Measurements from ENCODE around the gene ATRNL1.
"Not testable (repeated sequence)": the region's sequence is repeated elsewhere in the genome, so short reads cannot be mapped to it uniquely, and the experiment has no call there.

ATRNL1 gene

DNA sequence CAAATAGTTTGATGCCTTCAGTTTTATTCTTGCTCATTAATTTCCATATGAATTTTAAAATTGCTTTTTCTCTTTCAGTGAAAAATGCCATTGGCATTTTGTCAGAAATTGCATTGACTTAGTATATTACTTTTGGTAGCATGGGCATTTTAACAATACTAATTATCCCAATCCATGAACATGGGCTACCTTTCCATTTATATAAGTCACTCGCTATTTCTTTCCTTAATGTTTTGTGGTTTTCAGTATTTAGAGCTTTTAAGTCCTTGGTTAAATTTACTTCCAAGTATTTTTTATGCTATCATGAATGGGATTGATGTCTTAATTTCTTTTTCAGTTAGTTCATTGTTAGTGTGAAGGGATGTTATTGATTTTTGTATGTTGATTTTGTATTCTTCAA is 297.4 kb downstream of the ATRNL1 start:
- DNase-seq (ENCODE audit: low read depth): no peak
- H3K4me3 ChIP-seq (ENCODE audit: low read length): no peak overlapping the region
- TF ChIP-seq, protein P1, sequence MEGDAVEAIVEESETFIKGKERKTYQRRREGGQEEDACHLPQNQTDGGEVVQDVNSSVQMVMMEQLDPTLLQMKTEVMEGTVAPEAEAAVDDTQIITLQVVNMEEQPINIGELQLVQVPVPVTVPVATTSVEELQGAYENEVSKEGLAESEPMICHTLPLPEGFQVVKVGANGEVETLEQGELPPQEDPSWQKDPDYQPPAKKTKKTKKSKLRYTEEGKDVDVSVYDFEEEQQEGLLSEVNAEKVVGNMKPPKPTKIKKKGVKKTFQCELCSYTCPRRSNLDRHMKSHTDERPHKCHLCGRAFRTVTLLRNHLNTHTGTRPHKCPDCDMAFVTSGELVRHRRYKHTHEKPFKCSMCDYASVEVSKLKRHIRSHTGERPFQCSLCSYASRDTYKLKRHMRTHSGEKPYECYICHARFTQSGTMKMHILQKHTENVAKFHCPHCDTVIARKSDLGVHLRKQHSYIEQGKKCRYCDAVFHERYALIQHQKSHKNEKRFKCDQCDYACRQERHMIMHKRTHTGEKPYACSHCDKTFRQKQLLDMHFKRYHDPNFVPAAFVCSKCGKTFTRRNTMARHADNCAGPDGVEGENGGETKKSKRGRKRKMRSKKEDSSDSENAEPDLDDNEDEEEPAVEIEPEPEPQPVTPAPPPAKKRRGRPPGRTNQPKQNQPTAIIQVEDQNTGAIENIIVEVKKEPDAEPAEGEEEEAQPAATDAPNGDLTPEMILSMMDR (conservative IDR thresholded peaks at IDR 0.05; ENCODE audit: low read length): no peak

DNA sequence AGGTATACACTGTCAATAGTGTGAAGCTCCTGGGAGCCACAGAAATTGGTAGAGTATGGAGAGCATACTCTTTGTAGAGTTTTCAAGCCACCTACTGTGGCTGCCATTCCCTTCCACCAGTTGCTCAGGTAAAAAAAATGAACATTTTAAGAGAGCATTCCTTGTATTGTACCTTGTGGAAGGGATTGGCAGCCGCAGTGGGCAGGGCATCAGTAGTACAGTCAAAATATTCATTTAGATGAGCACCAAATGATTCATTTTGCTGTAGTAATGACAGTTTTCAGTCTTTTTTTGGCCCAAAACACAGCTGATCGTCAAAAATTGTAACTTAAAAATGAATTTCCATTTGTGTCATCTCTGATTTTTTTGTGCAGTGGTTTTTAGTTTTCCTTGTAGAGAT is 304.9 kb downstream of the ATRNL1 start:
- no peak for DNase-seq (ENCODE audit: low read depth)
- TF ChIP-seq, protein P1 (conservative IDR thresholded peaks at IDR 0.05; ENCODE audit: low read length): no peak
- H3K4me3 ChIP-seq (ENCODE audit: low read length): no peak overlapping the region

DNA sequence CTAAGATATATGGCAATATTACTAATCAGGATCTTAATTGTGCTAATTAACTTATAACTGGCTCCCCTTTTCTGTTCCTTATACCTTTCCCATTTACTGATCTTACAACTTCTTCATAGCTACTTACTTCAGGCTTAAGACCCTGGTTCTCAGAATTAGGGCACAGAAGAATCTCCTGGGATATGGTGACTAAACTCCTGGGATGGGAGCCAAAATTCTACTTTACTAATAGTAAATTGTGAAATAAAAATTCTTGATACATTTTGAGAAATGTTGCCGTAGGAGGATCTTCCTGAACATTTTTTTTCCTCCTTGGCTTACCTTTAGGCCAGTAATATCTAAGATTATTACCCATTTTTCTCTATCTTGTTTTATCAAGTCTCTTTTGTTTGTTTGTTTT is 309.5 kb downstream of the ATRNL1 start:
- no peak for DNase-seq (ENCODE audit: low read depth)
- no peak overlapping the region for H3K4me3 ChIP-seq (ENCODE audit: low read length)
- TF ChIP-seq, protein P1 (conservative IDR thresholded peaks at IDR 0.05; ENCODE audit: low read length): no peak

DNA sequence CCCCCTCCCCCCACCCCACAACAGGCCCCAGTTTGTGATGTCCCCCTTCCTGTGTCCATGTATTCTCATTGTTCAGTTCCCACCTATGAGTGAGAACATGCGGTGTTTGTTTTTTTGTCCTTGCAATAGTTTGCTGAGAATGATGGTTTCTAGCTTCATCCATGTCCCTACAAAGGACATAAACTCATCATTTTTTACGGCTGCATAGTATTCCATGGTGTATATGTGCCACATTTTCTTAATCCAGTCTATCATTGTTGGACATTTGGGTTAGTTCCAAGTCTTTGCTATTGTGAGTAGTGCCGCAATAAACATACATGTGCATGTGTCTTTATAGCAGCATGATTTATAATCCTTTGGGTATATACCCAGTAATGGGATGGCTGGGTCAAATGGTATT is 312.7 kb downstream of the ATRNL1 start:
- H3K4me3 ChIP-seq (ENCODE audit: low read length); DNase-seq (ENCODE audit: low read depth): not testable (repeated sequence)

DNA sequence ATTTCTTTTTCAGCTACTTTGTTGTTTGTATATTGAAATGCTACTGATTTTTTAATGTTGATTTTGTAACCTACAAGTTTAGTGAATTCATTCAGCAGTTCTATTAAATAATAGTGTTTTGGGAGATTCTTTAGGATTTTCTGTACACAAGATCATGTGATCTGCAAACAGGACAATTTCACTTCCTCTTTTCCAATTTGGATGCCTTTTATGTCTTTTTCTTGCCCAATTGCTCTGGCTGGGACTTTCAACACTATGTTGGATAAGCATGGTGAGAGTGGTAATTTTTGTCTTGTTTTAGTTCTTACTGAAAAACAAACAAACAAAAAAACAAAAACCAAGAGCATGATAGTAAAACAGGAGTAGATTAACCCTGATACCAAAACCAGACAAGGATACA is 316.2 kb downstream of the ATRNL1 start:
- TF ChIP-seq, protein P1 (conservative IDR thresholded peaks at IDR 0.05; ENCODE audit: low read length): no peak
- H3K4me3 ChIP-seq (ENCODE audit: low read length): no peak overlapping the region
- DNase-seq (ENCODE audit: low read depth): no peak

DNA sequence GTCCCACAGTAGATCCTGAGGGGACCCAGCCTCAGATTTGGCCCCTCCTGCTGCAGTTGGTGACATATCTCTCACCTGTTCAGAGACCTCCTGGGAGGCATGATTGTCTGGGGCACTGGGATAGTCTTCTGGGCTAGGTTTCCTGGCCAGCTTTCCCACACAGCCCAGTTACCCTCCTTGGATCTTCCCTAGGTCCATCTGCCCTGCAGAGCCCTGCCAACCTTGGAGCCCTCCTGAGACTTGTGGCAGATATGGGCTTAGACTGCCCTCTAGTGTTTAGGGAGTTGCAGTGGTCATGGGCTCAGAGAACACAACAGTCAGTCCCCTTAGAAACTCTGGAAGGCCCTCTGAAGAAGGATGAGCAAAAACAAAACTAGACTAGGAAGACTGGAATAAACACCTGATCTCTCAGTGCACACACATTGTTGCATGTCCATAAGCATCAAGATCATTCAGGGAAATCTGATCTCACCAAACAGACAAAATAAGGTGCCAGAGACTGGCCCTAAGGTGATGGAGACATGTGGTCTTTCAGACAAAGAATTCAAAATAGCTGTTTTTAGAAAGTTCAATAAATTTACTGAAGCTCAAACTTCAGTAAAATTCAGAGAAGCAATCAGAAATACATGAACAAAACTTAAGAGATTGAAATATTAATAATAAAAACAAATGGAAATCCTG is 324.6 kb downstream of the ATRNL1 start:
- peak; percentile 6 for DNase-seq (ENCODE audit: low read depth)
- H3K4me3 ChIP-seq (ENCODE audit: low read length): no peak overlapping the region
- TF ChIP-seq, protein P1 (conservative IDR thresholded peaks at IDR 0.05; ENCODE audit: low read length): peak; percentile 45

DNA sequence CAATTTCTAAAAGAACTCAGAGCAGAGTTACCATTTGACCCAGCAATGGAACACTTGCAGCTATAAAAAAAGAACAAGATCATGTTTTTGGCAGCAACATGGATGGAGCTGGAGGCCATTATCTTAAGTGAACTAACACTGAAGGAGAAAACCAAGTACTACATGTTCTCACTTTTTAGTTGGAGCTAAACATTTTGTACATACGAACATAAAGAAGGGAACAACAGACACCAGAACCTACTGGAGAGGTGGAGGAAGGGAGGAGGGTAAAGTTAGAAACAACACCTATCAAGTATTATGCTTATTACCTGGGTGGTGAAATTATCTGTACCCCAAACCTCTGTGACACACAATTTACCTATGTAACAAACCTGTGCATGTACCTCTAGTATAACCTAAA is 329.5 kb downstream of the ATRNL1 start:
- no peak overlapping the region for H3K4me3 ChIP-seq (ENCODE audit: low read length)
- DNase-seq (ENCODE audit: low read depth): no peak
- TF ChIP-seq, protein P1 (conservative IDR thresholded peaks at IDR 0.05; ENCODE audit: low read length): no peak

Data from AG10803 (cell line).